ENCODE data around the gene ZNF561.
A peak's percentile ranks its signal among the peaks of the same experiment; 100 is the strongest.
"Not testable (repeated sequence)": the region's sequence is repeated elsewhere in the genome, so short reads cannot be mapped to it uniquely, and the experiment has no call there.

Gene ZNF561

DNA sequence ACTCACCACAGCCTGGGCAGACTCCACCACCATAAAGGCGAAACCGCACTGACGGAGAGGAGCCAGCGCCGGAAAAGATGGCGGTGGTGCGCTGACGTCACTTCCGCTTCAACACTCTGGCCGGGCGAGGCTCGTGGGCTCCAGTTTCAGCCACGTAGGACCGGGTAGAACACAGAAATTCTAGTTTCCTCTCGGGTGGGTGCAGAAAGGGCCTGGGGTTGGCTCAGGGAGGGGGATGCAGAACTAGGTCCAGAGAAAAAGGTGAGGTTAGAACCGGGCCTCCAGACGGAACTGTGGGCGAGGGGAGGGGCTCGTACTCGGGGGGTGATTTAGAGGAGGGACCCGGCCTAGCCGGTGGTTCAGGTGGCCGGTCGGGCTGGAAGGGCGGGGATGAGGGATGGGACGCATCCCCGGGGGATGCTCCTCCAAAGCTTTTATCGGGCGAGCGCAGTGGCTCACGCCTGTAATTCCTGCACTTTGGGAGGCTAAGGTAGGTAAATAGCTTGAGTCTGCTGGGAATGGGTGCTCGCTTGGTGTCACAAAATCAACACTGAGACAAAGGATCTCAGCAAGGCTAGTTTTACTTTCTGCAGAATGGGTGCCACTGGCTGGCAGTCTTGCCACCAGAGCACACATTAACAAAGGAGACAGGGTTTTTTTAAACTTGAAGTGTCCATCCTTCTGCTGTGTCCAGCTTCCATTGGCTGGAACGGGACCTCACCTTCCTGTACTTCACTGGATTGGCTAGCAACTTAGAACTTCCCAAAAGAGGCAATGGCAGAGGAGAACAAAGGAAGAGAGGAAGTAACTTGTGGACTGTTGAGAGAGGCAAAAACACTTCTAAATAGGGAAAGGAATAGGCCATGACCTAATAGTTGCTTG, at the start of gene ZNF561:
ZNF561 (minus strand) TSS at position 77 of the 882 bp plus-strand sequence. CDS start 1,776 bp downstream, outside the sequence.
- Mint-ChIP-seq H3K36me3 (ENCODE audit: low read depth) (peaks cover 39% of the 10 kb centered on the region), H3K27me3 (peaks cover 3% of the 10 kb centered on the region), H3K27ac (peak within 1 kb of the TSS; percentile 100), H3K4me1 (peaks cover 27% of the 10 kb centered on the region), H3K9me3 (no peaks in the 10 kb centered on the region), H3K4me3 (peak within 1 kb of the TSS; percentile 100)
- DNase-seq (peak; percentile 89), ATAC-seq (peak; percentile 94)

DNA sequence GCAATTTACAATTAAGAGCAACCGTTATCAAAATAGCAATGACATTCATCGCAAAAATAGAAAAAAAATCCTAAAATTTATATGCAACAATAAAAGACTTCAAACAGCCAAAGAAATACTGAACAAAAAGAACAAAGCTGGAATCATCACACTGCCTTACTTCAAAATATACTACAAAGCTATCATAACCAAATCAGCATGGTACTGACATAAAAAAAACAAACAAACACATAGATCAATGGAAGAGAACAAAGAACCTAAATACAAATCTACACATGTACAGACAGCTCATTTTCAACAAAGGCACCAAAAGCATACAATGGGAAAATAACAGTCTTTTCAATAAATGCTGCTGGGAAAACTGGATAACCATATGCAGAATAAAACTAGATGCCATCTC, 47.5 kb upstream of the ZNF561 start:
- Mint-ChIP-seq H3K9me3 (peaks cover 54% of the 10 kb centered on the region), H3K4me3 (no peak overlapping the region), H3K36me3 (ENCODE audit: low read depth) (peaks cover 91% of the 10 kb centered on the region), H3K4me1 (peaks cover 51% of the 10 kb centered on the region), H3K27me3 (no peaks in the 10 kb centered on the region), H3K27ac (no peak overlapping the region)
- DNase-seq = no peak
- ATAC-seq = no peak

DNA sequence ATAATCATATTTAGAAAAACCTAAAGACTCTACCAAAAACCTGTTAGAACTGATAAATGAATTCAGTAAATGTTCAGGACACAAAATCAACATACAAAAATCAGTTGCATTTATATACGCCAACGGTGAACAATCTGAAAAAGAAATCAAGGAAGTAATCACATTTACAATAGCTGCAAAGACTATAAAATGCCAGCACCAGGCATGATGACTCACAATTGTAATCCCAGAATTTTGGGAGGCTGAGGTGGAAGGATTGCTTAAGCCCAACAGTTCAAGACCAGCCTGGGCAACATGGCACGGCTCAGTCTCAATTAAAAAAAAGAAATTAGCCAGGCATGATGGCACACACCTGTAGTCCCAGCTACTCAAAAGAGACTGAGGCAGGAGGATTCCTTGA, 46.9 kb upstream of the ZNF561 start:
- H3K27me3 Mint-ChIP-seq = no peaks in the 10 kb centered on the region
- DNase-seq (no peak), ATAC-seq (no peak)
- peaks cover 52% of the 10 kb centered on the region for H3K9me3 Mint-ChIP-seq
- H3K4me3 Mint-ChIP-seq = no peak overlapping the region
- H3K36me3 Mint-ChIP-seq (ENCODE audit: low read depth) = peaks cover 87% of the 10 kb centered on the region
- no peak overlapping the region for H3K27ac Mint-ChIP-seq
- peaks cover 51% of the 10 kb centered on the region for H3K4me1 Mint-ChIP-seq

DNA sequence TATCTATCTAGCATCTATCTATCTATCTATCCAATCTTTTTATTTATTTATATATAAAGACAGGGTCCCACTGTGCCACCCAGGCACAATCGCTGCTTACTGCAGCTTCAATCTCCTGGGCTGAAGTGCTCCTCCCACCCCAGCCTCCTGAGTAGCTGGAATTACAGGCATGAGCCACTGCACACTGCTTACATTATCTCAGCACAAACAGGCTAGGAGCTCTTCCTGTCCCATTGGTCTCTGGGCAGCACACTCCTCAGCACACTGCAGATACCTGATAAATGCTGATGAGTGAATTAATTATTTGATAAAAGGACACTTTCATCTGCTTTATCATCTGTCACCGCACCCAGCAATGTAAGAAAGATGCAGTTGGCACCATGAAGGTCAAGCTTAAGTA, 37.7 kb upstream of the ZNF561 start:
- H3K9me3 Mint-ChIP-seq = peaks cover 14% of the 10 kb centered on the region
- no peak for ATAC-seq
- DNase-seq = no peak
- no peak overlapping the region for H3K27ac Mint-ChIP-seq
- H3K4me1 Mint-ChIP-seq = peaks cover 5% of the 10 kb centered on the region
- H3K27me3 Mint-ChIP-seq = no peaks in the 10 kb centered on the region
- peaks cover 64% of the 10 kb centered on the region for H3K36me3 Mint-ChIP-seq (ENCODE audit: low read depth)
- H3K4me3 Mint-ChIP-seq = no peak overlapping the region

DNA sequence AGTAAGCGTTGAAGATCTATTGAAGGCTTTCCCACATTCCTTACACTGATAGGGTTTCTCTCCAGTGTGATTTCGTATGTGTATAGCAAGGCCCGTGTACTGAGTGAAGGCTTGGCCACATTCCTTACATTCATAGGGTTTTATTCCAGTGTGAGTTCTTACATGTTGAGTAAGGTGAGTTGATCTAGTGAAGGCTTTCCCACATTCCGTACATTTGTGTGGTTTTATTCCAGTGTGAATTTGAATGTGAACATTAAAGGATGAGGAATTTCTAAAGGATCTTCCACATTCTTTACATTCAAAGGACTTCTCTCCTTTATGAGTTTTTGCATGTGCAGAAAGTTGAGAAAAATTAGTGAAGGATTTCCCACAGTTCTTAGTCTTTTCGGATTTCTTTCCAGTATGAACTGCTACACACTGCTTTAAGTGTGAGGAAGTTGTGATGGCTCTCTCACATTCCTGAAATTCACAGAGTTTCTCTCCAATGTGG, 32.1 kb upstream of the ZNF561 start:
- H3K4me1 Mint-ChIP-seq, H3K4me3 Mint-ChIP-seq, H3K27me3 Mint-ChIP-seq, ATAC-seq, DNase-seq, H3K27ac Mint-ChIP-seq: not testable (repeated sequence)
- peaks cover 39% of the 10 kb centered on the region for H3K9me3 Mint-ChIP-seq
- peaks cover 93% of the 10 kb centered on the region for H3K36me3 Mint-ChIP-seq (ENCODE audit: low read depth)

DNA sequence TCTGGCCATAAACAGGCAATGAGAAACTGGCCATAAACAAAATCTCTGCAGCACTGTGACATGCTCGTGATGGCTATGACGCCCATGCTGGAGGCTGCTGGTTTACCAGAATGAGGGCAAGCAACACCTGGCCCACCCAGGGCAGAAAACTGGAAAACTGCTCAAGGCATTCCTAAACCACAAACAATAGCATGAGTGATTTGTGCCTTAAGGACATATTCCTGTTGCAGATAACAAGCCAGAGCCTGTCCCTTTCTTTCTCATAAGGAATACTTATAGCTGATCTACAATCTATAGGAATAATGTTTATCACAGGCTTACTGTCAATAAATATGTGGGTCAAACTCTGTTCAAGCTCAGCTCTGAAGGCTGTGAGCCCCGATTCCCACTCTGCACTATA, 30.4 kb upstream of the ZNF561 start:
- ATAC-seq, DNase-seq, H3K27me3 Mint-ChIP-seq, H3K27ac Mint-ChIP-seq, H3K4me3 Mint-ChIP-seq, H3K4me1 Mint-ChIP-seq: not testable (repeated sequence)
- peaks cover 79% of the 10 kb centered on the region for H3K36me3 Mint-ChIP-seq (ENCODE audit: low read depth)
- H3K9me3 Mint-ChIP-seq = peaks cover 34% of the 10 kb centered on the region

DNA sequence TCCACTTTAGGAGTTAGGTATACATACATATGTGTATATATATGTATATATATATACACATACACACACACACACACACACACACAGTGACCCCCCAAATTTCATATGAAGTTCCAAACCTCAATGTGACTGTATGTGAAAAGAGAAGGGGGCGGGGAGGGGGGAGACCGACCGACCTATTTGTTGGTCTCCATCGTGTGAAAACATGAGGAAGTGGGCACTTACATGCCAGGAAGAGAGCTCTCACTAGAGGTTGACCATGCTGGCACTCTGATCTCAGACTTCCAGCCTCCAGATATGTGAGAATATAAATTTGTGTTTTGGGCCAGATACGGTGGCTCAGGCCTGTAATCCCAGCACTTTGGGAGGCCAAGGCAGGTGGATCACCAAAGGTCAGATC, 29.3 kb upstream of the ZNF561 start:
- Mint-ChIP-seq H3K4me3 (no peak overlapping the region), H3K27me3 (no peaks in the 10 kb centered on the region), H3K27ac (no peak overlapping the region), H3K4me1 (peaks cover 3% of the 10 kb centered on the region), H3K36me3 (ENCODE audit: low read depth) (peaks cover 70% of the 10 kb centered on the region), H3K9me3 (peaks cover 34% of the 10 kb centered on the region)
- ATAC-seq (no peak), DNase-seq (no peak)

DNA sequence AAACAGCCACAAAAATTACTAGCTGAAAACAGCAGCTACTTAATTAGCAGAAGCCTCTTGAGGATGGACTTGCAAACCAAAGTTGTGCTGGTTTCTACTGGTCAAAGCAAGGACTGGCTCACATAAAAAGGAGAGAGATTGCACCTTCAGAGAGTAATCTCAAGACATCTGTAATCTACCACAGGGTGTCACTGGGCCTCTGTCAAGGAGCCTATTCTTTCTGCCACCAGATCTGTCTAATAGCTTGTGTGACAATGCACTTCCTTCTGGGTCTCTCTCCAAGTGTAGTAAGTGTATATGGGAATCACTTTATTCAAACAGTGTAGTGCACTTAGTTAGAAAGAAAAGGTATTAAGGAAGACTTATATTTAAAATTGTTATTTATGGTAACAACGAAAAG, 24.4 kb upstream of the ZNF561 start:
- no peak overlapping the region for H3K27ac Mint-ChIP-seq
- H3K4me3 Mint-ChIP-seq = no peak overlapping the region
- ATAC-seq = no peak
- H3K36me3 Mint-ChIP-seq (ENCODE audit: low read depth) = peaks cover 46% of the 10 kb centered on the region
- no peak for DNase-seq
- peaks cover 12% of the 10 kb centered on the region for H3K9me3 Mint-ChIP-seq
- no peaks in the 10 kb centered on the region for H3K4me1 Mint-ChIP-seq
- no peaks in the 10 kb centered on the region for H3K27me3 Mint-ChIP-seq

DNA sequence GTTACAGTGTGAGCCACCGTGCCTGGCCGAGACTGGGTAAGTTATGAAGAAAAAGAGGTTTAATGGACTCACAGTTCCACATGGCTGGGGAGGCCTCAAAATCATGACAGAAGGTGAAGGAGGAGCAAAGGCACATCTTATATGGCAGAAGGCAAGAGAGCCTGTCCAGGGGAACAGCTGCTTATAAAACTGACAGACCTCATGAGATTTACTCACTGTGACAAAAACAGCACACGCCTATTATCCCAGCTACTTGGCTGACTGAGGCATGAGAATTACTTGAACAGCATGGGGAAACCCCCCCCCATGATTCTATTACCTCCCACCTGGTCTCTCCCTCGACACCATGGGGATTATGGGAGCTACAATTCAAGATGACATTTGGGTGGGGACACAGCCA, 23.4 kb upstream of the ZNF561 start:
- Mint-ChIP-seq H3K4me1 (no peaks in the 10 kb centered on the region), H3K27me3 (no peaks in the 10 kb centered on the region)
- DNase-seq = no peak

DNA sequence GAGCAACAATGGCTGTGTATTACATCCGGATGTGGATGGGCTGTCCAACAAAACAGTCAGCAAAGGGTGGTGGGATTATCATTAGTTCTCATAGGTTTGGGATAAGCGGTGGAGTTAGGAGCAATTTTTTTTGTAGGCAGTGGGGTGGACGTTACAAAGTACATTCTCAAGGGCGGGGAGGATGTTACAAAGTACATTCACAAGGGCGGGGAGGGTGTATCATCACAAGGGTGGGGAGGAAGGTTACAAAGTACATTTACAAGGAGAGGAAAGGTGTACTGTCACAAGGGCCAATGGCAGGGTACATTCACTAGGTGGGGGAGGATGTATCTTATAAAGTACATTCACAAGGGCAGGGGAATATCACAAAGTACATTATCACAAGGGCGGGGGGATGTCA, 20.8 kb upstream of the ZNF561 start:
- Mint-ChIP-seq H3K4me1 (no peaks in the 10 kb centered on the region), H3K9me3 (peaks cover 12% of the 10 kb centered on the region), H3K36me3 (ENCODE audit: low read depth) (peaks cover 28% of the 10 kb centered on the region), H3K4me3 (no peak overlapping the region), H3K27ac (no peak overlapping the region), H3K27me3 (no peaks in the 10 kb centered on the region)
- DNase-seq (peak; percentile 7), ATAC-seq (no peak)

More for the DNA sequence above, 23.4 kb upstream of the ZNF561 start:
- Mint-ChIP-seq H3K9me3 (peaks cover 12% of the 10 kb centered on the region), H3K36me3 (ENCODE audit: low read depth) (peaks cover 39% of the 10 kb centered on the region), H3K27ac (no peak overlapping the region), H3K4me3 (no peak overlapping the region)
- no peak for ATAC-seq

DNA sequence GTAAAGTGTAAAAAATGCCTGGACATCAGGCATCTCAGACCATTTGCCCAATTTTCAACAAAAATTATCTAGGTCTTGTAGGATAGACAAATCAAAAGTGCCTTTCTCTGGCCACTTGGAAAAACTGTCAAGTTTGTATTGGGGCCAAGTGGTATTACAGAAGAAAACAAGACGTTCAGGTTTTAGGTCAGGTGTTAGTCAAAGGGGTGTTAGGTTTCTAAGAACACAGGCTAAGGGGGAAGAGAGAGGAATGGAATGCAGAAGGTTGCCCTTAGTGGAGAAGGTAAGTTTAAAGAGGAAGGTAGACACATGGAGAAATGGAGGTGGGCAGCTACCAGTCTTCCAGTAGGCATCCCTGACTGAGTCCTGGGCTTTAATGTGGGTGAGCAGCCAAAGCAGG, 19.9 kb upstream of the ZNF561 start:
- ATAC-seq = no peak
- H3K27ac Mint-ChIP-seq = no peak overlapping the region
- H3K36me3 Mint-ChIP-seq (ENCODE audit: low read depth) = peaks cover 26% of the 10 kb centered on the region
- no peak for DNase-seq
- peaks cover 12% of the 10 kb centered on the region for H3K9me3 Mint-ChIP-seq
- no peaks in the 10 kb centered on the region for H3K4me1 Mint-ChIP-seq
- no peak overlapping the region for H3K4me3 Mint-ChIP-seq
- H3K27me3 Mint-ChIP-seq = no peaks in the 10 kb centered on the region

DNA sequence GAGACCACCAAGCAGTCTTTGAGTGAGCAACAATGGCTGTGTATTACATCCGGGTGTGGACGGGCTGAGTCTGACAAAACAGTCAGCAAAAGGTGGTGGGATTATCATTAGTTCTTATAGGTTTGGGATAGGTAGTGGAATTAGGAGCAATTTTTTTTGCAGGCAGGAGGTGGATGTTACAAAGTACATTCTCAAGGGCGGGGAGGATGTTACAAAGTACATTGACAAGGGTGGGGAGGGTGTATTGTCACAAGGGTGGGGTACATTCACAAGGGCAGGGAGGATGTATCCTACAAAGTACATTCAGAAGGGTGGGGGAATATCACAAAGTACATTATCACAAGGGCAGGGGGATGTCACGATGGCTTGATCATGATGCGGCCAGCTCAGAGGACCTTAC, 15.0 kb upstream of the ZNF561 start:
- Mint-ChIP-seq H3K36me3 (ENCODE audit: low read depth) (peaks cover 23% of the 10 kb centered on the region), H3K27me3 (no peaks in the 10 kb centered on the region), H3K9me3 (peaks cover 2% of the 10 kb centered on the region), H3K4me1 (no peaks in the 10 kb centered on the region), H3K4me3 (no peak overlapping the region), H3K27ac (no peak overlapping the region)
- ATAC-seq = no peak
- no peak for DNase-seq

DNA sequence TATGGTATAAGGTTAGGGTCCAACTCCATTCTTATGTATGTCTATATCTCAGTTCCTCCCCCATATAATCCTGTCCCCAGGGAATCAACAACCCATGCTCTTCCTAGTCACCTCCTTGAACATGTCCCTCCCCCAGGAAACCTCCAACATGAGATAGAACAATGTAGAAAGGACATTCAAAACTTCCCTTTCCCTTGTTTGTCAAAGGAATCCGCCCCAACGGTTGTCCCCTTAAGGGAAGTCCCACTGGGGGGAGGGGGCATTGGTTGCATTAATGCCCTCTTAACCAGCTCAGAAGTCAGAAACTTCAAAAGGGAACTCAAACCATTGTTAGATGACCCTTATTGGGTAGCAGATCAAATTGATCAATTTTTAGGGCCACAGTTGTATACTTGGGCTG, 6.8 kb upstream of the ZNF561 start:
- Mint-ChIP-seq H3K4me3 (no peak overlapping the region), H3K9me3 (no peaks in the 10 kb centered on the region), H3K36me3 (ENCODE audit: low read depth) (peaks cover 12% of the 10 kb centered on the region), H3K27ac (no peak overlapping the region), H3K4me1 (peaks cover 6% of the 10 kb centered on the region), H3K27me3 (no peaks in the 10 kb centered on the region)
- DNase-seq (no peak), ATAC-seq (no peak)

DNA sequence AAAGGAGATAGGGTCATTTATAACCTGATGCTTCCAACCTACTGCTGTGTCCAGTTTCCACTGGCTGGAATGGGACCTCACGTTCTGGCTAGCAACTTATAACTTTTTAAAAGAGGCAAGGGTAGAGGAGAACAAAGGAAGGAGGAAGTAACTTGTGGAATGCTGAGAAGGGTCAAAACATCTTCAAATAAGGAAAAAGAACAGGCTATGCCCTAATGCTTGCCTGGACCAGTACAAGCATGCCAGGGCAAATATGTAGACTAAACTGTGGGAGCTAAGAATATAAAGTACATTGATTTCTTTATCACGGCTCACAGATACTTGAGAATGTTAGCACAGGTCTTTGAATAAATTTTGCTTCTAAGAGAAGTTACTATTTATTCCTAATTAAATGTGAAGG, 1.5 kb upstream of the ZNF561 start:
- DNase-seq (no peak), ATAC-seq (no peak)
- Mint-ChIP-seq H3K9me3 (no peaks in the 10 kb centered on the region), H3K4me1 (peaks cover 27% of the 10 kb centered on the region), H3K4me3 (peak overlapping the region; percentile 33), H3K36me3 (ENCODE audit: low read depth) (peaks cover 32% of the 10 kb centered on the region), H3K27me3 (peaks cover 3% of the 10 kb centered on the region), H3K27ac (no peak overlapping the region)

DNA sequence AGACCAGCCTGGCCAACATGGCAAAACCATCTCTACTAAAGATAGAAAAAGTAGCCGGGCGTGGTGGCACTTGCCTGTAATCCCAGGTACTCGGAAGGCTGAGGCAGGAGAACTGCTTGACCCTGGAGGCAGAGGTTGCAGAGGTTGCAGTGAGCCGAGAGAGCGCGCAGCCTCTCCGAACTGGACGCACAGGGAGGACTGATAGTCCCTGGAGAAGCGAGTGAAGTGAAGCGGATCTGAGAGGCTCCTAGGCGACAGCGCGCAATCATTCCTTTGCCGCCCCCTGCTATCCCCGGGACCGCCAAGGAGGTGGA, 233 bp downstream of the ZNF561 start:
- H3K27ac Mint-ChIP-seq = peak overlapping the region; percentile 100
- H3K4me3 Mint-ChIP-seq = peak overlapping the region; percentile 100
- no peak for ATAC-seq
- H3K36me3 Mint-ChIP-seq (ENCODE audit: low read depth) = peaks cover 43% of the 10 kb centered on the region
- no peaks in the 10 kb centered on the region for H3K9me3 Mint-ChIP-seq
- DNase-seq = no peak
- peaks cover 26% of the 10 kb centered on the region for H3K4me1 Mint-ChIP-seq
- peaks cover 3% of the 10 kb centered on the region for H3K27me3 Mint-ChIP-seq

Measured in activated naive CD8-positive, alpha-beta T cell treated with anti-CD3 and anti-CD28 coated beads, Interleukin-2, amount 50 U/mL, for 24 hours (primary cell).